Mammary epithelial cell (primary cell): ENCODE data around the gene TRIML2.

Experiments
- EZH2 ChIP-seq: IDR thresholded peaks from 2 replicates; pipeline ENCODE4 v1.6.1; 2012; ENCODE audit warnings: low read length, inconsistent platforms, borderline replicate concordance
- TF ChIP-seq, protein P1 (sequence below), 2 donors: IDR thresholded peaks in 1 of 2; conservative IDR thresholded peaks in 1 of 2; 2 replicates each; pipeline ENCODE4 v1.5.1; 2011 to 2012; ENCODE audit warnings: inconsistent platforms in 2 of 2, low read length in 2 of 2, mild to moderate bottlenecking in 2 of 2, control low read depth in 1 of 2, low read depth in 1 of 2; ENCODE audit not compliant: insufficient read depth in 1 of 2; ENCODE audit errors: extremely low read depth in 1 of 2

DNA sequence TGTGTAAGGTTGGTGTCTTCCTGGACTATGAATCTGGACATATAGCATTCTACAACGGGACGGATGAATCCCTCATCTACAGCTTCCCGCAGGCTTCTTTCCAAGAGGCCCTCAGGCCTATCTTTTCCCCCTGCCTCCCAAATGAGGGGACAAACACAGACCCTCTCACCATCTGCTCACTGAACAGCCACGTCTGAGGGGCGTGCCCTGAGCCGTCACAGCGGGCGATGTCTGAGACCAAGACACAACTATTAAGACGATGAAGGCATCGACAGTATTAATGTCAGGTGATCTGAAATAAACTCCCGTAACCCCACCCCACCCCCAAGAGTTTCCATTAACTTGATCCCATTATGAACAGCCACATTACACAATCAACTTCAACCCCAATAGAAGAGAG lies 37.8 kb upstream of the TRIML2 start:
- TF ChIP-seq, protein P1, sequence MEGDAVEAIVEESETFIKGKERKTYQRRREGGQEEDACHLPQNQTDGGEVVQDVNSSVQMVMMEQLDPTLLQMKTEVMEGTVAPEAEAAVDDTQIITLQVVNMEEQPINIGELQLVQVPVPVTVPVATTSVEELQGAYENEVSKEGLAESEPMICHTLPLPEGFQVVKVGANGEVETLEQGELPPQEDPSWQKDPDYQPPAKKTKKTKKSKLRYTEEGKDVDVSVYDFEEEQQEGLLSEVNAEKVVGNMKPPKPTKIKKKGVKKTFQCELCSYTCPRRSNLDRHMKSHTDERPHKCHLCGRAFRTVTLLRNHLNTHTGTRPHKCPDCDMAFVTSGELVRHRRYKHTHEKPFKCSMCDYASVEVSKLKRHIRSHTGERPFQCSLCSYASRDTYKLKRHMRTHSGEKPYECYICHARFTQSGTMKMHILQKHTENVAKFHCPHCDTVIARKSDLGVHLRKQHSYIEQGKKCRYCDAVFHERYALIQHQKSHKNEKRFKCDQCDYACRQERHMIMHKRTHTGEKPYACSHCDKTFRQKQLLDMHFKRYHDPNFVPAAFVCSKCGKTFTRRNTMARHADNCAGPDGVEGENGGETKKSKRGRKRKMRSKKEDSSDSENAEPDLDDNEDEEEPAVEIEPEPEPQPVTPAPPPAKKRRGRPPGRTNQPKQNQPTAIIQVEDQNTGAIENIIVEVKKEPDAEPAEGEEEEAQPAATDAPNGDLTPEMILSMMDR (conservative IDR thresholded peaks at IDR 0.05 in 1 of 2, IDR thresholded peaks at IDR 0.05 in 1 of 2; ENCODE audit: extremely low read depth in 1 of 2, insufficient read depth in 1 of 2, low read depth in 1 of 2, low read length in 2 of 2): no peak
- no peak for TF ChIP-seq EZH2
